Measurements from ENCODE around the gene ZNF141. TPM values are rescaled to one million over a fixed set of nuclear protein-coding genes. Genes with fewer than 3 reads are reported as not detected.
A peak's percentile ranks its signal among the peaks of the same experiment; 100 is the strongest.
"Not testable (repeated sequence)": the region's sequence is repeated elsewhere in the genome, so short reads cannot be mapped to it uniquely, and the experiment has no call there.

Gene ZNF141
- total RNA-seq = 10 to 100 TPM; 30.1 to 31.5 TPM

DNA sequence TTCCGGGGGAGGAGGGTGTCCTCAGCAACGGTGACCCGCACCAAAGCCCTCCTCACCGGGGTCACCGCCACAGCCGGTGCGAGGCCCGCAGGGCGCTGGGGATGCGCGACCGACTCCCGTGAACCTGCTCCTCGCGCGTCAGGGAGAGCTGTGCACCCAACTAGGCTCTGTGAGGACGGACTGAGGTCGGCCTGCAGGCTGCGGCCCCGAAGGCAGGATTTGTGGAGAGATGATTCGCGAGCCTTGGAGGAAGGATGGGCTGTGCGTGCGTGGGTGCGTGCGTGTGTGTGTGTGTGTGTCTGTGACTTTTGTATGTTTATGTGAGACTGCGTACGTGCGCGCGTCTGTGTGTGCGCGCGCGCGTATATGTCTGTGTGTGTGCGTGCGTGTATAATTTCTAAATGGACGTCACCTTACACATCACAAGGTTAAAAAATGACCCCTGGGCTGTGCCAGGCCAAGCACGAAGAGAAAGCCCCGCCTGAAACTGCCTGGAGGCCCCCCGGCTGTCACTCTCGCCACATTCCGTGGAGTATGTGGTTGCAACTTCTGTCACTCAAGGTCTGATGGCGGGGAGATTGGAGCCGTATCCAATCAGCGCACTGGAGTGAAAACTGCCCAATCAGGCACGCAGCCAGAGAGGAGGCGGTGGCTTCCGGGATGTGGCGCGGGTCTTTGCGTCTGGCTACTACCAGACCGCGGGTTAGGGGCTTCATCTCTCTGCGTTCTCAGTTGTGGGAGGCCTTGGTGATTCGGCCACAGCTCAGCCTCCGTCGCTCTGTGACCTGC is at the start of gene ZNF141:
ZNF141 (plus strand) TSS at position 672 of the 789 bp plus-strand sequence. CDS start 170 bp downstream, outside the sequence.
- peaks cover 27% of the 10 kb centered on the region for H3K4me1 Mint-ChIP-seq (ENCODE audit: low read depth)
- H3K4me3 Mint-ChIP-seq = peak within 1 kb of the TSS; percentile 100
- peaks cover 44% of the 10 kb centered on the region for H3K9me3 Mint-ChIP-seq (ENCODE audit: insufficient read depth)
- H3K27ac Mint-ChIP-seq = peak within 1 kb of the TSS; percentile 100
- H3K27me3 Mint-ChIP-seq (ENCODE audit: low read depth) = peaks cover 2% of the 10 kb centered on the region
- DNase-seq (peak; percentile 96), ATAC-seq (peak; percentile 96)
- H3K36me3 Mint-ChIP-seq (ENCODE audit: low read depth) = peaks cover 53% of the 10 kb centered on the region
- ChIA-PET CTCF (interaction anchor here (0.8 kb wide), 1 partner anchor 213 kb away, joined by 3 read pairs; the partner anchor contains the start of gene ZNF718), POLR2A (interaction anchor here (1.1 to 2.2 kb wide), 4 partner anchors 137 to 337 kb away, joined by 4 to 8 read pairs (median 6); partner anchors contain the start of genes ATP5ME, MYL5 and ZNF718)

DNA sequence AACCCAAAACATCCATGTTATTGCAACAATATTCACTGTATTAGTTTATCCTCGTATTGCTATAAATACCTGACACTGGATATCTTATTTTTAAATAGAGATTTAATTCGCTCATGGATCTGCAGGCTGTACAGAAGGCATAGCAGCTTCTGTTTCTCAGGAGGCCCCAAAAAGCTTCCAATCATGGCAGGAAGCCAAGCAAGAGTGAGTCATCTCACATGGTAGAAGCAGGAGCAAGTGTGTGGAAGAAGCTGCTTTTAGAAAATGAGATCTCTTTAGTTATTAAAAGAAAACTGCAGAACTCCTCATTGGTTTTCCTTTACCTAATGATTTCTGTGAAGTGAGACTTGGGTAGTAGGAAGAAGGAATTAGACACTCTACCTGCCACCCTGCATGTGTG is 48.7 kb upstream of the ZNF141 start:
- Mint-ChIP-seq H3K27me3 (ENCODE audit: low read depth) (no peaks in the 10 kb centered on the region), H3K36me3 (ENCODE audit: low read depth) (no peaks in the 10 kb centered on the region), H3K27ac (no peak overlapping the region), H3K4me3 (no peak overlapping the region), H3K9me3 (ENCODE audit: insufficient read depth) (peaks cover 28% of the 10 kb centered on the region), H3K4me1 (ENCODE audit: low read depth) (no peaks in the 10 kb centered on the region)
- CTCF ChIA-PET = no interaction called here
- no peak for DNase-seq
- POLR2A ChIA-PET = no interaction called here
- no peak for ATAC-seq

DNA sequence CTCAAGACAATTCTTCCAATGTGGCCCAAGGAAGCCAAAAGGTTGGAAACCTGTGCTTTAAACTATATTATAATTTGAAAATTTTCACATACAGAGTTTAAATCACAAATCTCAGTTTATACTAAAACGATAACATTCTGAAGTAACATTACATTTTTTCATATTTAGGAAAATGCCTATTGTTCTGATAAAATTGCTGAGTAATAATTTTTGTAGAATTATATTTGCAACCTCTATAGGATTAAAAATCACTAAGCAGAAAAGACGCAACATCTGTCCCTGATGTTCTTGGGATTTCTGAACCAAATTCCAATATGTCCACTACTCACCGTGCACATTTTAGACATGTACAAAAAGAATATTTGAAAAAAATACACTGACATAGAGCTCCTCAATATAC is 42.9 kb upstream of the ZNF141 start:
- DNase-seq (no peak), ATAC-seq (no peak)
- H3K27ac Mint-ChIP-seq = no peak overlapping the region
- H3K9me3 Mint-ChIP-seq (ENCODE audit: insufficient read depth) = peaks cover 32% of the 10 kb centered on the region
- H3K4me3 Mint-ChIP-seq = no peak overlapping the region
- H3K4me1 Mint-ChIP-seq (ENCODE audit: low read depth) = no peaks in the 10 kb centered on the region
- H3K36me3 Mint-ChIP-seq (ENCODE audit: low read depth) = no peaks in the 10 kb centered on the region
- ChIA-PET POLR2A (no interaction called here), CTCF (no interaction called here)
- H3K27me3 Mint-ChIP-seq (ENCODE audit: low read depth) = no peaks in the 10 kb centered on the region

DNA sequence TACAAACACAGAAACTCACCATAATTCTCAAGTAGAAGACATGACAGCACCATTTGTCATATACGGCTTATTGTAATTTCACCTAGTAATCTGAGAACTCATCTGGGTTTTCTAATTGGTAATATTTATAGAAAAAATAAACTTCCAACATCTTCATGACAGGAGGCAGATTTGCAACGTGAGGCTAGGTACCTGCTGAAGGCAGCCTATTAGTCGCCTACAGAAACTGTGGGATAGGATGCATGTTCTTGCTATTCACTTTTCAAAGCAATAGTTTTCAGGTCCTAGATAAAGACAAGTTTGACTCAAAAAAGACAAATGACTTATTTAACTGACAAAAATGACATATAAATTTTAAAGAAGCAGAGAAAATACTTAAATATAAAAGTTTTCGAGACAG is 35.2 kb upstream of the ZNF141 start:
- Mint-ChIP-seq H3K9me3 (ENCODE audit: insufficient read depth) (peaks cover 45% of the 10 kb centered on the region), H3K27ac (no peak overlapping the region), H3K4me1 (ENCODE audit: low read depth) (peaks cover 15% of the 10 kb centered on the region), H3K4me3 (no peak overlapping the region), H3K27me3 (ENCODE audit: low read depth) (no peaks in the 10 kb centered on the region), H3K36me3 (ENCODE audit: low read depth) (peaks cover 10% of the 10 kb centered on the region)
- no peak for ATAC-seq
- CTCF ChIA-PET = no interaction called here
- no peak for DNase-seq
- POLR2A ChIA-PET = no interaction called here

DNA sequence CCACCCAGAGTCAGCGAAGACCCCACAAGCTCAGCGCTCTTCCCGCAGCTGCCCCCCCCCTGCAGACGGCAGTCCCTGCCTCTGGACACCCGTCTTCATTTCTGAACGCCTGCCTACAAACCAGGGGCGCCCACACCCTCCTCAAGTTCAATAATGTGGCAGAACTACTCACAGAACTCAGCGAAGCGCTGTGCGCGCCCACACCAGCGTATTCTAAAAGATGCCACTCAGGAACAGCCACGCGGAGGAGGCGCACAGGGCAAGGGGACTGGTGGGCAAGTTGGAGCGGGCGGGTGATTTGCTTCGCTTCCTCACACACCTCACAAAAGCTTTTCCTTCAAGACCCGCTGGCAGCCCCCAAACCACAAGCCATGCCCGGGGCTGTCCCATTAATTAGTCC is 33.1 kb upstream of the ZNF141 start:
- Mint-ChIP-seq H3K4me1 (ENCODE audit: low read depth) (peaks cover 15% of the 10 kb centered on the region), H3K9me3 (ENCODE audit: insufficient read depth) (peaks cover 45% of the 10 kb centered on the region)
- POLR2A ChIA-PET; DNase-seq; CTCF ChIA-PET; H3K27ac Mint-ChIP-seq; H3K4me3 Mint-ChIP-seq; H3K27me3 Mint-ChIP-seq (ENCODE audit: low read depth); H3K36me3 Mint-ChIP-seq (ENCODE audit: low read depth); ATAC-seq: not testable (repeated sequence)

DNA sequence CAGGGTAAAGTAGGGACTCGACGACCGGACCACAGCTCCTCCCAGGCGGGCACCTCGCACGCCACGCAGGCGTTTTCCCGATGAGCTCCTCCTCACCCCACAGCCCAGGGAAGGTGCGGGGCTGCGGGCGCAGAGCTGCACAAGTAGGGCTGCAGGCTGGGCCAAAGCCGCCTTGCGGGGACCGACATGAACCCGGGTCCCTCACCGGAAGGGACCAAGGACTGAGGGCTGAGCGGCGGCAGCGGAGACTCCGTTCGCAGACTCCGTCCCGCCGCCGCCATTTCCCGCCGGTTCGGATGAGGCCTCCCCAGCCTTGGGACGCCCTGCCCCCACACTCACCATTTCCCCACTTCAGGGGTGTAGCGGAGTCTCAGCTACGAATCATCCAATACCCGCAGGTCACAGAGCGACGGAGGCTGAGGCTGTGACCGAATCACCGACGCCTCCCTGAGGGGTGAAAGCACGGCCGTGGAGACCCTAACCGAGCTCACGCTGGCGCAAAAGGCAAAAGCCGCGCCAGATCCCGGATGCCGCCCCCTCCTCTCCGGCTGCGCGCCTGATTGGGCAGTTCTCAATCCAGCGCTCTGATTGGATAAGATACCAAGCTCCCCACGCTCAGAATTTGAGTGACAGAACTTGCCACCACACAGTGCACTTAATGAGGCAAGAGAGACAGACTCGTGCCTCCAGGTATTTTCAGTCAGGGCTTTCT is 32.5 kb upstream of the ZNF141 start, which contains the start of gene ZNF732:
ZNF732 (minus strand) TSS at position 506 of the 712 bp plus-strand sequence; CDS start at position 342, 164 bp downstream.
- Mint-ChIP-seq H3K4me3 (no peak within 1 kb of the TSS), H3K27ac (no peak within 1 kb of the TSS), H3K4me1 (ENCODE audit: low read depth) (peaks cover 15% of the 10 kb centered on the region), H3K9me3 (ENCODE audit: insufficient read depth) (peaks cover 45% of the 10 kb centered on the region), H3K36me3 (ENCODE audit: low read depth) (peaks cover 10% of the 10 kb centered on the region), H3K27me3 (ENCODE audit: low read depth) (no peaks in the 10 kb centered on the region)
- ChIA-PET CTCF (interaction anchor here (0.6 kb wide), 1 partner anchor 181 kb away, joined by 3 read pairs; no protein-coding TSS in a partner anchor), POLR2A (no interaction called here)
- ATAC-seq = no peak
- no peak for DNase-seq

DNA sequence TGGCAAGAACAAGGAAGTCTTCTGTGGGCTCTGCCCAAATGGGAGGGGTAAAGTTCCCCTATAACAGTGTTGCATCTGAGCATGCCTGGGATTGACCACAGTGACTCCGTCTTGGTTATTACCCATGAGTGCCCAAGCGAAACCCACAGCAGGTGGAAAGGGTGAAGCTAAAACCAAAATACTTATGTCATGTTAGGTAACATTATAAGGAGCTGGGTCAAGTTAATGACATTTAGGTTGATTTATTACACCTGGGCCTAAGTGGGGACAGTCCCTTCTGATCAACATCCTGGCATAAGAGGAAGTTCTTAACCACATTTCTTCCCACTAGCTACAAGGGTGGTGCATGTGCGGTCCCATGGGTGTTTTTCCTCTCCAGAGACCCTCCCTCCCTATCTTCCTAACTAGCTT is 31.1 kb upstream of the ZNF141 start:
- peaks cover 55% of the 10 kb centered on the region for H3K9me3 Mint-ChIP-seq (ENCODE audit: insufficient read depth)
- ChIA-PET CTCF (no interaction called here), POLR2A (no interaction called here)
- H3K27me3 Mint-ChIP-seq (ENCODE audit: low read depth) = no peaks in the 10 kb centered on the region
- DNase-seq = no peak
- H3K27ac Mint-ChIP-seq = no peak overlapping the region
- peaks cover 10% of the 10 kb centered on the region for H3K36me3 Mint-ChIP-seq (ENCODE audit: low read depth)
- H3K4me1 Mint-ChIP-seq (ENCODE audit: low read depth) = peaks cover 15% of the 10 kb centered on the region
- no peak for ATAC-seq
- no peak overlapping the region for H3K4me3 Mint-ChIP-seq

DNA sequence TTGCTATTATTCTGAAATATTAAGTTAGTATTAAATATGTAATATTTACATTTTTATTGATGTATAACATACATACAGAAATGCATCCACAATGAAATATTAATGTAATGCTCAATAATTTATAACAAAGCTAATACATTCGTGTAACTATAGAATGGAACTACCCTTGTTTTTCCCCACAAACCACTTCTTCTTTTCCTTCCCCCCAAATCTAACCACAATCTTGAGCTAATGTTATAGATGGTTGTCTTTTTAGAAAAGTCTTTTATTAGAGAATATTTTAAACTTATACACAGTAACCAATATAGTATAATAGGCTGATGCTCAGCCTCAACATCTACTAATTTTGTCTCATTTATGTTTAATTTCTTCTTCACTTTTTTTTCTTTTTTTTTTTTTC is 27.8 kb upstream of the ZNF141 start:
- Mint-ChIP-seq H3K4me1 (ENCODE audit: low read depth) (peaks cover 15% of the 10 kb centered on the region), H3K9me3 (ENCODE audit: insufficient read depth) (peaks cover 37% of the 10 kb centered on the region), H3K4me3 (no peak overlapping the region), H3K27me3 (ENCODE audit: low read depth) (no peaks in the 10 kb centered on the region), H3K27ac (no peak overlapping the region), H3K36me3 (ENCODE audit: low read depth) (peaks cover 5% of the 10 kb centered on the region)
- CTCF ChIA-PET = no interaction called here
- ATAC-seq (no peak), DNase-seq (no peak)
- POLR2A ChIA-PET = no interaction called here

DNA sequence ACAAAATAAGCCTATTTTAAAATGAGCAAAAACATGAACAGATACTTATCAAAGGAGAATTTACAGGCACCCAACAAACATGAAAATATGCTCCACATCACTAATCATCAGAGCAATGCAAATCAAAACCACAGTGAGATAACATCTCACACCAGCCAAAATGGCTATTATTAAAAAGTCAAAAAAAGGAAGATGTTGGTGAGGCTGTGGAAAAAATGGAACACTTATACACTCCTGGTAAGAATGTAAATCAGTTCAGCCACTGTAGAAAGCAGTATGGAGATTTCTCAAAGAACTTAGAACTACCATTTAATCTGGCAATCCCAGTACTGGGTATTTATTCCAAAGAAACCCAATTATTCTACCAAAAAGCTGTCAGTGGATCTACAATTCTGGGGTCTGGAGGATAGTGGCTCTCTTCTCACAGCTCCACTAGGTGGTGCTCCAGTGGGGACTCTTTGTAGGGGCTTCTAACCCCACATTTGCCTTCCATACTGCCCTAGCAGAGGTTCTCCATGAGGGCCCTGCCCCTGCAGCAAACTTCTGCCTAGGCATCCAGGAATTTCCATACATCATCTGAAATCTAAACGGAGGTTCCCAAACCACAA is 23.2 kb upstream of the ZNF141 start:
- no peak for ATAC-seq
- H3K27me3 Mint-ChIP-seq (ENCODE audit: low read depth) = no peaks in the 10 kb centered on the region
- H3K4me3 Mint-ChIP-seq = no peak overlapping the region
- ChIA-PET CTCF (no interaction called here), POLR2A (no interaction called here)
- DNase-seq = no peak
- H3K27ac Mint-ChIP-seq = no peak overlapping the region
- peaks cover 1% of the 10 kb centered on the region for H3K36me3 Mint-ChIP-seq (ENCODE audit: low read depth)
- no peaks in the 10 kb centered on the region for H3K4me1 Mint-ChIP-seq (ENCODE audit: low read depth)
- H3K9me3 Mint-ChIP-seq (ENCODE audit: insufficient read depth) = peaks cover 33% of the 10 kb centered on the region

DNA sequence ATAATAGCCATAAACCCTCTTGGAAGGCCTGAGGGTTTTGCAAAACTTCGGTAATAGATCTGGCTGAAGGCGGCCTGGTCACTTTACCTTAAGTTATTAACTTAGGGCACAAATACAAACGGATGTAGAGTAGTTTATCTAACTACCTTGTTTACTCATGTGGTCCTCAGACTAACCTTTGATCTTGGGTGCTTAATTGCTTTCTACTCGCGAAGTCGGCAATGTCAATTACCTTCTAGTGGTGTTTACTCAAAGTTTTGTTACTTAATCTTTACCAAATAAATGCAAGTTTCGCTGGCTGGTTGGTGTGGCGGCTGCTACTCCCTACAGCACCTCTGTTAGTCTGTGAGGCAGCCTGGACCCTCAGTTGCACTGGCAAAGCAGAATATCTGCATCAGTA is 8.9 kb upstream of the ZNF141 start:
- H3K27ac Mint-ChIP-seq = no peak overlapping the region

DNA sequence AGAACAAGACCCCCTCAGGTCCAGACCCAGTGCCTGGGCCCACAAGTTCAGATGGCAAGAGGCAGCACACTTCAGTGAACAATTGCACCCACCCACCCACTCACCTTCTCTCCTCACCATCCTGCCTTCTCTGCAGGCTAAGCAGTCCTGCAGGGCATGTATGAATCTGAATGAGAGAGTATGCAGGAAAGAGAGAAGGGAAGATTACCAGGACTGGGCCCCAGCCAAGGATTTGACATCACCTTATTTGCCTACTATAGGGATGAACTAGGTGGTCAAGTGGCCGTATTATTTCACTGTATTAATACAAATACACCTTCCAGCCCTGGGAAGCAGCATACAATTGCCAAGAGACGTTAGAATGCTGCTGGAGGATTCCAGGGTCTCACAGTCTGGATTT is 2.1 kb upstream of the ZNF141 start:
- no peak for ATAC-seq
- ChIA-PET POLR2A (no interaction called here), CTCF (no interaction called here)
- H3K27ac Mint-ChIP-seq = peak overlapping the region; percentile 75
- H3K27me3 Mint-ChIP-seq (ENCODE audit: low read depth) = peaks cover 2% of the 10 kb centered on the region
- peaks cover 27% of the 10 kb centered on the region for H3K9me3 Mint-ChIP-seq (ENCODE audit: insufficient read depth)
- DNase-seq = no peak
- H3K4me1 Mint-ChIP-seq (ENCODE audit: low read depth) = peaks cover 25% of the 10 kb centered on the region
- H3K36me3 Mint-ChIP-seq (ENCODE audit: low read depth) = peaks cover 35% of the 10 kb centered on the region
- H3K4me3 Mint-ChIP-seq = peak overlapping the region; percentile 59

More for the DNA sequence above, 8.9 kb upstream of the ZNF141 start:
- no peak overlapping the region for H3K4me3 Mint-ChIP-seq
- H3K27me3 Mint-ChIP-seq (ENCODE audit: low read depth) = no peaks in the 10 kb centered on the region
- H3K9me3 Mint-ChIP-seq (ENCODE audit: insufficient read depth) = peaks cover 9% of the 10 kb centered on the region
- DNase-seq = no peak
- H3K36me3 Mint-ChIP-seq (ENCODE audit: low read depth) = no peaks in the 10 kb centered on the region
- POLR2A ChIA-PET = no interaction called here
- ATAC-seq = no peak
- H3K4me1 Mint-ChIP-seq (ENCODE audit: low read depth) = no peaks in the 10 kb centered on the region
- CTCF ChIA-PET = no interaction called here

Data from activated CD8-positive, alpha-beta T cell treated with anti-CD3 and anti-CD28 coated beads, Interleukin-2, amount 10 ng/mL, durations not matched to agents 7 days and 5 days (primary cell).